HG03558 (cell line): ENCODE measurements around the gene CALD1.
"Not testable (repeated sequence)": the region's sequence is repeated elsewhere in the genome, so short reads cannot be mapped to it uniquely, and the experiment has no call there.

Experiments
- ATAC-seq: cut with Tn5 transposase; IDR thresholded peaks from one replicate; pipeline ENCODE4 v1.9.1; 2021; ENCODE audit warnings: moderate number of reproducible peaks; ENCODE audit not compliant: unreplicated experiment; ENCODE audit errors: extremely low read depth

Gene CALD1

DNA sequence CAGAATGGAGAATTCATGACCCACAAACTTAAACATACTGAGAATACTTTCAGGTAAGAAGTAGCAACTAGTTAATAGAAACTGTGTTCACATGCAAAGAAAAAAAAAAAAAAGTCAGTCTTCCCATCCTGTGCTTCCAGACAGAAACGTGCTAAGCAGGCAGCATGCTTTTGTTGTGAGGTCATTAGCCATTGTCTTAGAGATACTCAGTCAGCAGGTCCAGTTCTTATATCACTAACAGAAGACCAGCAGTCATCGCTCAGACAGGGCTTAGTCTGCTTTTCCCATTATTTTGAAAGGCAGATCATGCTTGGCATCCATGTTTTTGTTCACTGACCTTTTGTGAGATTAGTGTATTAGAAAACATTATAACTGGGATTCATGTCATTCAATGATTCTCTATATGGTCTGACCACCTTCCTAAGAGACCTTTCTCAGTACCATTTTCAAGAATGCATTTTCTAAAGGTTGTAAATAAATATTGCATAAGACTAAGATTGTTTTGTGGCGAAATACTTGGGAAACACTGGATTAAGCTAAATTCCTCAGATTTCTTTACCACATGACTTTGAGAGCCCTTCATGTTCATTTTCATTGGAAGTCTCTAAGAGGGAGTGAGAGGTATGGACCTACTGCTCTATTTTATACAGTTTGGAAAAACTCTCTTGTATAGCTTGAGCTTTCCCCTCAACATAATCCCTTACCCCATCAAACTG lies 161.9 kb downstream of the CALD1 start:
- ATAC-seq = no peak

DNA sequence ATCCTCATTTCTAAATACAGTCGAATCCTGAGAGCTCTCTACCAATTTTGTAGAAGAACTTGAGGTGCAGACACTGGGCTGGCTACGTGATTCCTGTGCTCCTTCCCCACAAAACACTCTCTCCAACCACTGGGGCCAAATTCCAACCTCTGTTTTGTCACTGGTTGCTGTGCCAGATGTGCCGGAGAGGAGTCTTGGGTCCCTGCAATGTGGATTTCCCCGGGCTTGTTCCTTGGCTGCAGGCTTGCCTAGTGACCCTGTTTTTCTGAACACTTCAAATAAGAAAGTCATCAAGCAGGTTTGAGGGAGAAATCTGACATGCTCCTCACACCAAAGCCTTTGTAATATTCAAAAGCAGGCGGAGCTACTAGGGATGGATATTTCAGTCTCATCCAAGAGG lies 162.5 kb downstream of the CALD1 start:
- ATAC-seq = no peak

- ATAC-seq = no peak
These were observed 163.4 kb downstream of the CALD1 start for GRCh38 chr7:134942690-134943466.

GRCh38 chr7:134943785-134944400 lies 164.5 kb downstream of the CALD1 start:
- ATAC-seq = no peak

GRCh38 chr7:134945691-134946090 lies 166.3 kb downstream of the CALD1 start:
- no peak for ATAC-seq

GRCh38 chr7:134946260-134946659 lies 166.8 kb downstream of the CALD1 start:
- no peak for ATAC-seq

DNA sequence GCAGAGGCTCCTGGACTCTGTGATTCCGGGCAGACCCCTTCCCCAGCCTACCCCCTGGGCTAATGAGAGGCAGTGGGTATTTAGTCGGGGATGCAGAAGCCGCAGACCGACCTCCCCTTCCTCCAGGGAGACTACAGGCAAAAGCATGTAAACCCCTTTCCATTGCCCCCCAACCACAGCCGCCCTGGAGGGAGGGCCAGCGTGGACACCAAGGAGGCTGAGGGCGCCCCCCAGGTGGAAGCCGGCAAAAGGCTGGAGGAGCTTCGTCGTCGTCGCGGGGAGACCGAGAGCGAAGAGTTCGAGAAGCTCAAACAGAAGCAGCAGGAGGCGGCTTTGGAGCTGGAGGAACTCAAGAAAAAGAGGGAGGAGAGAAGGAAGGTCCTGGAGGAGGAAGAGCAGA lies 167.9 kb downstream of the CALD1 start:
- ATAC-seq = no peak

DNA sequence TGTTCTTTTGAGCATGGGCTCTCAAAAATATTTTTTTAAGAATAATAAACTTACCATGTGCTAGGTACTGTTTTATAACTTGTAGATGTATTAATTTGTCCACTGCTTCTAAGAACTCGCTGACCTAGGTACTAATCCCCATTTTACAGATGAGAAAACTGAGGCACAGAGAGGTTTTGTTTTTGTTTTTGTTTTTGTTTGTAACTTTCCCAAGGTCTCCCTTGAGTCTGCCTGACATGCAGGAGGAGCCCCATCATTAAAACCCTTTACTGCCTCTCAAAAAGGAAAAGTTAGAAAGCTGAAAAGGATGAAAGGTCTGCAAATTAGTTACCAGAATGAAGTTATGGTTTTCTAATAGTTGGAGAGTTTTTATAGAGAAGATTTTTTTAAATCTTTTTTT lies 168.4 kb downstream of the CALD1 start:
- ATAC-seq = no peak

DNA sequence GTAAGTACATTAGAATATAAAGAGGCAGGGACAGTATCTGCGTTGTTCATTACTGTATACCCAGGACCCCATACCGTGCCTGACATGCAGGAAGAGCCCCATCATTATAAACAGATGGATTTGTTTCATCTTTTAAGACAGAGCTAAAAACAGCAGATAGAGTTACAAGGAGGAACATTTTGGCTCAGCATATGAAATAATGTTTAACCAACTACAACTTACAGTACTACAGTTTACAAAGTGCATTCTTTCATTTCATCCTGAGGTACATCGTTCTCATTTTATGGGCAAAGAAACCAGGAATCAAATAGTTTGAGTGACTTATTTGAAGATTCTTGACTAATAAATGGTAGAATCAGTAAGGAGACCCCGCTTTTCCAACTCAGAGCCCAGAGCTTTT lies 168.8 kb downstream of the CALD1 start:
- no peak for ATAC-seq

- no peak for ATAC-seq
These were observed 169.3 kb downstream of the CALD1 start for GRCh38 chr7:134948736-134949135.

GRCh38 chr7:134949171-134949570 lies 169.7 kb downstream of the CALD1 start:
- no peak for ATAC-seq

DNA sequence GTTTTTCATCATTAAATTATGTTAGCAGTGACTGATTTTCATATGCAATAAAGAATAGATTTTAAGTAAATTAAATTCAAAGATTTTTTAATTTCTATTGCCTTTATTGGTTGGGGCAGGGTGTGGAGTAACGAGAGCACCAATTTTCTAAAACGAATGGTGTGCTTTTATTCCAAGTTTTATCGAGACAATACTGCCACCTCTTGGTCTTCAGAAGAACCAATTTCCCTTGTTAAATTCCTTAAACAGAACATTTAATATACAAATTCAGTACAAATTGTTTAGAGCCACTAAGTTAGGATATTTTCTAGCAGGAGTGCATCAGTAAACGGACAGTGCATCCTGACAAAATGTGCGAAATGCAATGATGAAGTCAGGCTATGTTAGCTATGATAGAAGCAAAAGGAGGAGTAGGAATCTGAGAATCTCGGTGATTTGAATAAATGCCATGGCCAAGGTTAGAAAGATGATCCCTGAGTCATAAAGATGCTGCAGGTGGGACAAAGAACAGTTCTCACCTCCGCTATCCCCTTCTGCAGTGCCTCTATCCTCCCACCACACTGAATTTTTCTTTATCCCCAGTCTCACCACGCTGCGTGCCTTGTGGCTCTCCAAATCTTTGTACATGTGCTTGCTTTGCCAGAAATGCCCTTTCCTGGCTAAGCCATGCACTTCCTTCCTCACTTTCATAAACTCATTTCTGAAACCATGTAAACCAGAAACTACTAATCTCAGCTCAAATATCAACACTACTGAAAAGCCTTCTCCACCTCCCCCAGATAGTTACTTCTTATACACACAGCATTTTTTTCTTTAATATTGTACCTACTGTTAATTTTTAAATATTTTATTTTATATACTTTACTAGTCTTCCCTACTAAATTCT lies 175.0 kb downstream of the CALD1 start:
- ATAC-seq = no peak

GRCh38 chr7:134957005-134957404 lies 177.6 kb downstream of the CALD1 start:
- ATAC-seq = no peak

- ATAC-seq = no peak
These were observed 180.4 kb downstream of the CALD1 start for GRCh38 chr7:134959810-134960209.

GRCh38 chr7:134962270-134962780 lies 182.9 kb downstream of the CALD1 start:
- no peak for ATAC-seq

DNA sequence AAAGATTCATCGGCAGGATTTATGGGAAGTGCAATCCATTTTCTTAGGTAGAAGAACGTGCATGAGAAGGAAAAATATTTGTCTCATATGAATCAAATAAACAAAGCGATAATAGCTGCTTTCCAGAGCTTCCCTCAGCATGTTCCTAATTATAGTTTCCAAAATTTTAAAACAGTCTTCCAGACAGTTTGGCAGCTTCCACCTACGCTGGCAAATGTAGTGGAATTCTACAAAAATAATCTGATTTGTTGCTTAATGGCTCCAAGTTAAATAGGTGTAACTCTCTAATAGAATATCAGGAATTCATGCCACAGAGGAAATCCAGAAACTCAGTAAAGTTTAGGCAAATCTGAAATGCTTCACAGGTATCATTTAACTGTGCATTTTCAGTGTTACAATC lies 183.6 kb downstream of the CALD1 start:
- ATAC-seq = no peak

GRCh38 chr7:134966691-134967090 lies 187.3 kb downstream of the CALD1 start:
- ATAC-seq = no peak

DNA sequence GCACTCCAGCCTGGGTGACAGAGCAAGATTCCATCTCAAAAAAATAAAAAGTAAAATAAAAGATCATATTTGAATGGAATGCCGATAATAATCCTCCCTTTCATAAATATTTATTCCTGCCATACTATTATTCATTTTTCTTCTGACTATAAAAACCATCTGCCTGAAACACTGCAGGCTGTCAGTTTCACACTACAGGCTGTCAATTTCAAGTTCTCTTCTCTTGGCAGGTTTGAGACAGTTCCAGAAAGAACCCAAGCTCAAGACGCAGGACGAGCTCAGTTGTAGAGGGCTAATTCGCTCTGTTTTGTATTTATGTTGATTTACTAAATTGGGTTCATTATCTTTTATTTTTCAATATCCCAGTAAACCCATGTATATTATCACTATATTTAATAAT lies 188.7 kb downstream of the CALD1 start:
- no peak for ATAC-seq

DNA sequence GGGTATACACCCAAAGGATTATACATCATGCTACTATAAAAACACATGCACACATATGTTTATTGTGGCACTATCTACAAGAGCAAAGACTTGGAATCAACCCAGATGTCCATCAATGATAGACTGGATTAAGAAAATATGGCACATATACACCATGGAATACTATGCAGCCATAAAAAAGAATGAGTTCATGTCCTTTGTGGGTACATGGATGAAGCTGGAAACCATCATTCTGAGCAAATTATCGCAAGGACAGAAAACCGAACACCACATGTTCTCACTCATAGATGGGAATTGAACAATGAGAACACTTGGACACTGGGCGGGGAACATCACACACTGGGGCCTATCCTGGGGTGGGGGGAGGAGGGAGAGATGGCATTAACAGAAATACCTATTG lies 202.2 kb downstream of the CALD1 start:
- not testable (repeated sequence) for ATAC-seq

GRCh38 chr7:134985894-134986362 lies 206.5 kb downstream of the CALD1 start:
- no peak for ATAC-seq
